Retinal pigment epithelial cell (primary cell): Measurements from ENCODE around the gene SLC28A1.
"Not testable (repeated sequence)": the region's sequence is repeated elsewhere in the genome, so short reads cannot be mapped to it uniquely, and the experiment has no call there.

Experiments used
- DNase-seq: peaks from one replicate; pipeline ENCODE4 v3.0.0-alpha.2; 2010; ENCODE audit warnings: low read depth
- H3K4me3 ChIP-seq: 2 replicates; pipeline ENCODE4 v1.5.1; 2011; ENCODE audit warnings: mild to moderate bottlenecking, low read length, control low read depth, moderate library complexity
- TF ChIP-seq, protein P1 (sequence below): conservative IDR thresholded peaks from 2 replicates; pipeline ENCODE4 v1.5.1; 2011; ENCODE audit warnings: low read depth, low read length, control low read depth, inconsistent platforms

SLC28A1 gene

DNA sequence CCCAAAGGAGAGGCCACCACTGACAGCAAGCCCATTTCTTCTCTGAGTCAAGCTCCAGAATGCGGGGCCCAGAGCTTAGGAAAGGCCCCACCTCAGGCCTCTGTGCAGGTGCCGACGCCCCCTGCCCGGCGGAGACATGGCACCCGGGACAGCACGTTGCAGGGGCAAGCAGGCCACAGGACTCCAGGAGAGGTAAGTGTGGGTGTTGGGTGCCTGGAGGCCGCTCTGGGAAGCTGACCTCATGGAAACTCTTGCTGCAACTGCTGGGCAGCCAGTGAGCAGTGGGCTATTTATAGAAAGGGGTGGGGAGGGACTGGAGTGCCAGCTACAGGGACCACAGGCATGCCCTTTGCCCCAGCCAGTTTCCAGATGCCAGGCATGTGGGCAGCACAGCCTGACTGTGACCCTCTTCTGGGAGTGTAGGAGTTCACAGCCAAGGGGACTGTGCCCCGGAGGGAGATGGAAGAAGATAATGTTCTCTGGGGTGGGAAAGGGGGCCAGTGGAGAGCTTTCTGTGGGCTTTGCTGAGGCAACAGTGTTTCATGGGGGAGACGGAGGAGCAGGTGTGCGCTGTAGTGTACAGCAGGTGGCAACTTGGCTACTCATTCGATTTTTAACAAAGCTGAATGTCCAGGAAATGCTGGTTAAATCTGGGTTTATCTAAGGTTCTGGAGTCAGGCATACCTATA is 43.6 kb upstream of the SLC28A1 start:
- DNase-seq = peak; percentile 79
- no peak overlapping the region for H3K4me3 ChIP-seq
- TF ChIP-seq, protein P1, sequence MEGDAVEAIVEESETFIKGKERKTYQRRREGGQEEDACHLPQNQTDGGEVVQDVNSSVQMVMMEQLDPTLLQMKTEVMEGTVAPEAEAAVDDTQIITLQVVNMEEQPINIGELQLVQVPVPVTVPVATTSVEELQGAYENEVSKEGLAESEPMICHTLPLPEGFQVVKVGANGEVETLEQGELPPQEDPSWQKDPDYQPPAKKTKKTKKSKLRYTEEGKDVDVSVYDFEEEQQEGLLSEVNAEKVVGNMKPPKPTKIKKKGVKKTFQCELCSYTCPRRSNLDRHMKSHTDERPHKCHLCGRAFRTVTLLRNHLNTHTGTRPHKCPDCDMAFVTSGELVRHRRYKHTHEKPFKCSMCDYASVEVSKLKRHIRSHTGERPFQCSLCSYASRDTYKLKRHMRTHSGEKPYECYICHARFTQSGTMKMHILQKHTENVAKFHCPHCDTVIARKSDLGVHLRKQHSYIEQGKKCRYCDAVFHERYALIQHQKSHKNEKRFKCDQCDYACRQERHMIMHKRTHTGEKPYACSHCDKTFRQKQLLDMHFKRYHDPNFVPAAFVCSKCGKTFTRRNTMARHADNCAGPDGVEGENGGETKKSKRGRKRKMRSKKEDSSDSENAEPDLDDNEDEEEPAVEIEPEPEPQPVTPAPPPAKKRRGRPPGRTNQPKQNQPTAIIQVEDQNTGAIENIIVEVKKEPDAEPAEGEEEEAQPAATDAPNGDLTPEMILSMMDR = no peak

DNA sequence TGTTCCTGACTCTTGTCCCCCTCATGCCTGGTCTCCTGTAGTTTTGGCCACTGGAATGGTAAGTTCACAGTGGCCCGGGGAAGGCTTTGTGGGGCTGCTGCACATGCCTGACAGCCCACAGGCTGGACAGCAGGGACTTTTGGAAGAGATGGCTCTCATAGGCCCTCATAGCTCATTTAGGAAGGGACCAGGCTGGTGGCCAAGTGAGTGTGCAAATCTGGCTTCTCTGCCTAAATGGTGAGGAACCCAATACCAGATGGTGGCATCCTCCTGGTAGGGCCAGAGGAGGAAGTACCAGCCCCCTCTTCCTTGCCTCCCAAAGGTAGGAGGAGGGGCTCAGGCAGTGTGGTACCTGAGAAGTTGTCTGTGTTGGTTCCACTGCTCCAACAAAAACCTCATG is 41.7 kb upstream of the SLC28A1 start:
- DNase-seq = no peak
- H3K4me3 ChIP-seq = no peak overlapping the region
- TF ChIP-seq, protein P1 = no peak

DNA sequence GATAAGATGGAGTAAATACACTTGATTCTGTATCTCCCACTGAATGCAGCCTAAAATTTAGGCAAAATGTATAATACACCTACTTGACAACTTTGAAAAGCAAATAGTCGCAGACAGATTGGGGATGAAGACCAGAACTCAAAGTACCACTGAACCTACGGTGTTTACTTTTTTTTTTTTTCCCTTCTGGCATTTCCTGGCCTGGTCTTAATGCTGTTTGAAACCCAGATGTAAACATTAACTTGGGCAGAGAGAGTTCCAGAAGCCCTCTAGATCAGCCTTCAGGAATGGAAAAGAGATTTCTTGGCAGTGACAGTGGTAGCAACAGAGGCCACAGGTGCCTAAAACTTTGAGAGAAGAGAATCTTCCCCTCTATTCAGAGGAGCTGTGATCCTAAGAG is 39.5 kb upstream of the SLC28A1 start:
- H3K4me3 ChIP-seq = no peak overlapping the region
- DNase-seq = no peak
- TF ChIP-seq, protein P1 = no peak

DNA sequence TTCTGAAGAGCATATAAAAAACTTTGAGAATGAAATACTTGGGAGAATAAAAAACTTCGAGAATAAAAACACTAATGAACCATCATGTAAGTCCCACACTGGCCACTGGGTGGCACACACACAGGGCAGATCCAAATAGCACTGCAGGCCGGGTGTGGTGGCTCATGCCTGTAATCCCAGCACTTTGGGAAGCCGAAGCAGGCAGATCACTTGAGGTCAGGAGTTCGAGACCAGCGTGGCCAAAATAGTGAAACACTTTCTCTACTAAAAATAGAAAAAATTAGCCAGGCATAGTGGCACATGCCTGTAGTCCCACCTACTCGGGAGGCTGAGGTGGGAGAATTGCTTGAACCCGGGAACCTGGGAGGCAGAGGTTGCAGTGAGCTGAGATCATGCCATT is 38.8 kb upstream of the SLC28A1 start:
- not testable (repeated sequence) for DNase-seq, H3K4me3 ChIP-seq
- TF ChIP-seq, protein P1 = peak; percentile 48

DNA sequence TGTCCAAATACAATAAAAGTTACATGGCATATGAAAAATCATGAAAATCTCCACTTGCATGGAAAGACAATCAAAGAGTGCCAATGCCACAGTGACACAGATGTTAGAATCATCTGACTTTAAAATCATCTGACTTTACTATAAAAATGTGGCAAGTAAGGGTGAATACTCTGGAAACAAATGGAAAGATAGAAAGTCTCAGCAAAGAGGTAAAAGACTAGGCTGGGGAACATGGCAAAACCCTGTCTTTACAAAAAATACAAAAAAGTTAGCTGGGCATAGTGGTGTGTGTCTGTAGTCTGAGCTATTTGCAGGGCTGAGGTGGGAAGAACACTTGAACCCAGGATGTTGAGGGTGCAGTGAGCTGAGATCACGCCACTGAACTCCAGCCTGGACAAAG is 38.2 kb upstream of the SLC28A1 start:
- no peak overlapping the region for H3K4me3 ChIP-seq
- TF ChIP-seq, protein P1 = no peak
- DNase-seq = no peak

DNA sequence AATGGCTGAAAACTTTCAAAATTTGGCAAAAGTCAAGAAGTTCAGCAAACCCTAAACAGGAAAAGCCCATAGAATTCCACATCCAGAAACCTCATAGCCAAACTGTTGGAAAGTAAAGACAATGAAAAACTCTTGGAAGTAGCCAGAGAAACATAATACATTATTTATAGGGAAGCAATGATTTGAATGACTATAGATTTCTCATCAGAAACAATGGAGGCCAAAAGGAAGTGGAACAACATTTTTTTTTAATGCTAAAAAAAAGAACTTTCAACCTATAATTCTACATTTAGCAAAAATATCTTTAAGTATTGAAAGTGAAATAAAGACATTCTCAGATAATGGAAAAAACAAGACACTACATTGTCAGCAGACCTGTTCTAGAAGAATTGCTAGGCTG is 37.1 kb upstream of the SLC28A1 start:
- TF ChIP-seq, protein P1 = no peak
- no peak for DNase-seq
- H3K4me3 ChIP-seq = no peak overlapping the region

DNA sequence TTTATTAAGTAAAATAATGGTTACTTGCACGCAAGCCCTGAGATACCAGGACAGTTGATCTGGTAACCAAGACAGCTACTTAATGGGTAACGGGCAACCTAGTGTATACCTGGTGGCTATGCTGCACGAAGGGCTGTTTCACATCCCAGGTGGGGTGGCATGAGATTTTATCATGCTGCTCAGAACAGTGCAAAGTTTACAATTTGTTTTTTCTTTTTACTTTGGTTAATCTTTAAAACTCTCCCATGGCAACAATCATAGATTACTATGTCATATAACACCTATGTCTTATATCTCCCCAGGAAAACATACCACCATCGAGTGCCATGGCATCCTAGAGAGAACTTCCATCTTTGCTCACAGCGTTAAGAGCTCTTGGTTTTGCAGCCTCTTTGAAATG is 32.2 kb upstream of the SLC28A1 start:
- TF ChIP-seq, protein P1 = no peak
- no peak overlapping the region for H3K4me3 ChIP-seq
- no peak for DNase-seq
